ENCODE results near the gene EDARADD.

EDARADD gene

DNA sequence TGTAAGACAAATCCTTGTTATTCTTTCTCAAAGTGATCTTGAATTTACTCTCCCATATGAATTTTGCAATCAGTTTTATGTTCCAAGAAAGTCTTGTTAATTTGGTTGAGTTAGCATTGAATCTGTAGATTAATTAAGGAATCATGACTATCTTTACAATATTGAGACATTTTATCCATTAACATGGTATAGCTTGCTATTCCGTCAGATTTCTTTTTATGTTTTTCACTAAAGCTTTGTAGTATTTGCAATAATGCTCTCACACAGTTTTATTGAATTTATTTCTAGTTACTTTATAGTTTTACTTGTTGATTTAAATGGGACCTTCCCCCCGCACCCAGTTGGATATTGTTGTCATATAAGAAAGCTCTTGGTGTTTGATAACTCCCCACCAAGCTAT is 5.8 kb upstream of the EDARADD start:
- no peak for TF ChIP-seq EZH2phosphoT487 (IDR thresholded peaks at IDR 0.05; ENCODE audit: low read depth)
- TF ChIP-seq, protein P1, sequence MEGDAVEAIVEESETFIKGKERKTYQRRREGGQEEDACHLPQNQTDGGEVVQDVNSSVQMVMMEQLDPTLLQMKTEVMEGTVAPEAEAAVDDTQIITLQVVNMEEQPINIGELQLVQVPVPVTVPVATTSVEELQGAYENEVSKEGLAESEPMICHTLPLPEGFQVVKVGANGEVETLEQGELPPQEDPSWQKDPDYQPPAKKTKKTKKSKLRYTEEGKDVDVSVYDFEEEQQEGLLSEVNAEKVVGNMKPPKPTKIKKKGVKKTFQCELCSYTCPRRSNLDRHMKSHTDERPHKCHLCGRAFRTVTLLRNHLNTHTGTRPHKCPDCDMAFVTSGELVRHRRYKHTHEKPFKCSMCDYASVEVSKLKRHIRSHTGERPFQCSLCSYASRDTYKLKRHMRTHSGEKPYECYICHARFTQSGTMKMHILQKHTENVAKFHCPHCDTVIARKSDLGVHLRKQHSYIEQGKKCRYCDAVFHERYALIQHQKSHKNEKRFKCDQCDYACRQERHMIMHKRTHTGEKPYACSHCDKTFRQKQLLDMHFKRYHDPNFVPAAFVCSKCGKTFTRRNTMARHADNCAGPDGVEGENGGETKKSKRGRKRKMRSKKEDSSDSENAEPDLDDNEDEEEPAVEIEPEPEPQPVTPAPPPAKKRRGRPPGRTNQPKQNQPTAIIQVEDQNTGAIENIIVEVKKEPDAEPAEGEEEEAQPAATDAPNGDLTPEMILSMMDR (IDR thresholded peaks at IDR 0.05; ENCODE audit: low read depth, low read length): no peak
- Histone ChIP-seq H3K4me2 (ENCODE audit: low read length) (no peak overlapping the region), H2AFZ (ENCODE audit: low read depth, low read length) (no peak overlapping the region), H3K79me2 (ENCODE audit: low read length) (no peaks in the 10 kb centered on the region), H3K36me3 (replicated peaks; ENCODE audit: low read depth, low read length) (no peaks in the 10 kb centered on the region), H3K27me3 (ENCODE audit: low read depth, low read length) (peaks cover 34% of the 10 kb centered on the region), H4K20me1 (ENCODE audit: insufficient read depth, low read length) (no peaks in the 10 kb centered on the region), H3K9me3 (ENCODE audit: insufficient read depth, low read length) (no peaks in the 10 kb centered on the region), H3K4me1 (ENCODE audit: low read length) (no peaks in the 10 kb centered on the region), H3K9ac (ENCODE audit: low read length) (no peak overlapping the region), H3K4me3 (ENCODE audit: low read length) (no peak overlapping the region), H3K27ac (ENCODE audit: low read length) (no peak overlapping the region)

DNA sequence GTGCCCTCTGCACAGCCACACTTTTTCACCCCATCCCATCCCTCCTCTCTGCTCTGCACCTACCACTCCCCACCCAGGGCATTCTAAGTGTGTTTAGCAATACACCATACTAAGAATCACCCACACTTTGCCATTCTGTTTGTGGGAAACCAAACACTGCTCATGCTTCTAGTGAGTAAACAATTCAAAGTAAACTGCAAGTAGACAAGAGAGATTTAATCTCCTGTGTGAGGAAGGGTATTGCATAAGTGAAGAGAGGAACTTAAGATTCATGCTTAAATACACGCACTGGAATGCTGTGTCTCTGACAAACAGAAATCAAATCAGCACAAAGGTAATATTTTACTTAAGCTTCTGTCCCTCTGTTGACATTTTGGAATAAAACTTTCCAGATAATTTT is 4.8 kb upstream of the EDARADD start:
- no peak for TF ChIP-seq EZH2phosphoT487 (IDR thresholded peaks at IDR 0.05; ENCODE audit: low read depth)
- TF ChIP-seq, protein P1 (IDR thresholded peaks at IDR 0.05; ENCODE audit: low read depth, low read length): no peak
- no peak overlapping the region for H3K27ac ChIP-seq (ENCODE audit: low read length)

DNA sequence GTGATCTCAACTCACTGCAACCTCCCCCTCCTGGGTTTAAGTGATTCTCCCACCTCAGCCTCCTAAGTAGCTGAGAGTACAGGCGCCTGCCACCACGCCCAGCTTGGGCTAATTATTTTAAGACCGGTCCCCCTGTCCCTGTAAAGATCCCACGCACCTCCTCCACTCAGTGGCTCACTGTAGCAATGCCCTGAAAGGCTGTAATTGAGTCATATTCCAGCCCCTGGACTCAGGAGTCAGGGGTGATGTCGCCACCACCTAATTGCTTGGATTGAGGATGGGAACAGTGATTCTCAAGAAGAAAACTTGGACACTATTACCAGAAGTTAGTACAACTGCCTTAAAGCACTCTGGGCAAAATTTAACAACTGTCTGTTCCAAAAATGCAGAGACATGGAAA is 3.1 kb upstream of the EDARADD start:
- TF ChIP-seq, protein P1 (IDR thresholded peaks at IDR 0.05; ENCODE audit: low read depth, low read length): no peak
- no peak for TF ChIP-seq EZH2phosphoT487 (IDR thresholded peaks at IDR 0.05; ENCODE audit: low read depth)
- Histone ChIP-seq H3K79me2 (ENCODE audit: low read length) (no peaks in the 10 kb centered on the region), H3K27me3 (ENCODE audit: low read depth, low read length) (peaks cover 47% of the 10 kb centered on the region), H4K20me1 (ENCODE audit: insufficient read depth, low read length) (no peaks in the 10 kb centered on the region), H3K9ac (ENCODE audit: low read length) (no peak overlapping the region), H3K4me2 (ENCODE audit: low read length) (no peak overlapping the region), H2AFZ (ENCODE audit: low read depth, low read length) (no peak overlapping the region), H3K4me3 (ENCODE audit: low read length) (no peak overlapping the region), H3K9me3 (ENCODE audit: insufficient read depth, low read length) (no peaks in the 10 kb centered on the region), H3K4me1 (ENCODE audit: low read length) (no peaks in the 10 kb centered on the region), H3K27ac (ENCODE audit: low read length) (no peak overlapping the region), H3K36me3 (replicated peaks; ENCODE audit: low read depth, low read length) (no peaks in the 10 kb centered on the region)

More for the DNA sequence above, 4.8 kb upstream of the EDARADD start:
- Histone ChIP-seq H3K4me1 (ENCODE audit: low read length) (no peaks in the 10 kb centered on the region), H3K4me2 (ENCODE audit: low read length) (no peak overlapping the region), H2AFZ (ENCODE audit: low read depth, low read length) (no peak overlapping the region), H3K4me3 (ENCODE audit: low read length) (no peak overlapping the region), H3K9ac (ENCODE audit: low read length) (no peak overlapping the region), H3K36me3 (replicated peaks; ENCODE audit: low read depth, low read length) (no peaks in the 10 kb centered on the region), H3K9me3 (ENCODE audit: insufficient read depth, low read length) (no peaks in the 10 kb centered on the region), H3K79me2 (ENCODE audit: low read length) (no peaks in the 10 kb centered on the region), H3K27me3 (ENCODE audit: low read depth, low read length) (peaks cover 42% of the 10 kb centered on the region), H4K20me1 (ENCODE audit: insufficient read depth, low read length) (no peaks in the 10 kb centered on the region)

DNA sequence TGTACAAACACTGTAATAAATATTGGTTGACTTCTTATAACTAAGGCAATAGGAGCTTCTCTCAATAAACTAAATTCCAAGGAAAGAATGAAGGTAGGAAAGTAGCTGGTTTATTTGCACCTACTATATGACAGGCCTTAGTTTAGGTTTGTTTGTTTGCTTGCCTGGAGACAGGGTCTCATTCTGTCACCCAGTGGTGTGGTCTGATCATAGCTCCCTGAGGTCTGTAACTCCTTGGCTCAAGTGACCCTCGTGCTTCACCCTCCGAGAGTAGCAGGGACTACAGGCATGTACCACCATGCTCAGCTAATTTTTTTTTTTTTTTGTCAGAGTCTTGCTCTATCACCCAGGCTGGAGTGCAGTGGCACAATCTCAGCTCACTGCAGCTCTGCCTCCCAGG is 1.9 kb upstream of the EDARADD start:
- no peak overlapping the region for H3K9ac ChIP-seq (ENCODE audit: low read length)
- H3K79me2 ChIP-seq (ENCODE audit: low read length): no peaks in the 10 kb centered on the region
- no peak overlapping the region for H2AFZ ChIP-seq (ENCODE audit: low read depth, low read length)
- no peaks in the 10 kb centered on the region for H3K36me3 ChIP-seq (replicated peaks; ENCODE audit: low read depth, low read length)
- H3K4me3 ChIP-seq (ENCODE audit: low read length): no peak overlapping the region
- H3K4me2 ChIP-seq (ENCODE audit: low read length): no peak overlapping the region
- no peak overlapping the region for H3K27ac ChIP-seq (ENCODE audit: low read length)
- H3K27me3 ChIP-seq (ENCODE audit: low read depth, low read length): peaks cover 47% of the 10 kb centered on the region
- no peaks in the 10 kb centered on the region for H3K9me3 ChIP-seq (ENCODE audit: insufficient read depth, low read length)
- TF ChIP-seq EZH2phosphoT487 (IDR thresholded peaks at IDR 0.05; ENCODE audit: low read depth): no peak
- TF ChIP-seq, protein P1 (IDR thresholded peaks at IDR 0.05; ENCODE audit: low read depth, low read length): no peak
- no peaks in the 10 kb centered on the region for H4K20me1 ChIP-seq (ENCODE audit: insufficient read depth, low read length)
- no peaks in the 10 kb centered on the region for H3K4me1 ChIP-seq (ENCODE audit: low read length)

All from OCI-LY3 (cell line).